ENCODE measurements around the gene TMEM170B.

TMEM170B gene

DNA sequence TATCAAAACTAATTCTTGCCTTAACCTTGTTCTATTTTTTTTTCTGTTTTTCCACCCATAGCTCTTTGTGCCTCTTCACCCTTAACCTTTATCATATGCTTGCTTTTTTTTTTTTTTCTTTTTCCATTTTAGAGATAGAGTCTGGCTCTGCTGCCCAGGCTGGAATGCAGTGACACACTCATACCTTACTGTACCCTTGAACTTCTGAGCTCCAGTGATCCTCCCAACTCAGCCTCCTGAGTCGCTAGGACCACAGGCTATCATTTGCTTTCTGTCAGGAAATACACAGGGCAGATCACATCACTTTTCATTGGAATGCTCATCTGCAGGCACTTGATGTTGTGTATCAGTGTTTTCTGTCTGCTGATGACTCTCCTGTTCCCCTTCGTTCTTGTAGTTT is 33.5 kb downstream of the TMEM170B start:
- peaks cover 6% of the 10 kb centered on the region for H3K4me1 ChIP-seq (ENCODE audit: low read length)
- no peak overlapping the region for H2AFZ ChIP-seq (ENCODE audit: low read depth, low read length)
- no peak overlapping the region for H3K4me3 ChIP-seq (ENCODE audit: low read length)
- TF ChIP-seq, protein P1, sequence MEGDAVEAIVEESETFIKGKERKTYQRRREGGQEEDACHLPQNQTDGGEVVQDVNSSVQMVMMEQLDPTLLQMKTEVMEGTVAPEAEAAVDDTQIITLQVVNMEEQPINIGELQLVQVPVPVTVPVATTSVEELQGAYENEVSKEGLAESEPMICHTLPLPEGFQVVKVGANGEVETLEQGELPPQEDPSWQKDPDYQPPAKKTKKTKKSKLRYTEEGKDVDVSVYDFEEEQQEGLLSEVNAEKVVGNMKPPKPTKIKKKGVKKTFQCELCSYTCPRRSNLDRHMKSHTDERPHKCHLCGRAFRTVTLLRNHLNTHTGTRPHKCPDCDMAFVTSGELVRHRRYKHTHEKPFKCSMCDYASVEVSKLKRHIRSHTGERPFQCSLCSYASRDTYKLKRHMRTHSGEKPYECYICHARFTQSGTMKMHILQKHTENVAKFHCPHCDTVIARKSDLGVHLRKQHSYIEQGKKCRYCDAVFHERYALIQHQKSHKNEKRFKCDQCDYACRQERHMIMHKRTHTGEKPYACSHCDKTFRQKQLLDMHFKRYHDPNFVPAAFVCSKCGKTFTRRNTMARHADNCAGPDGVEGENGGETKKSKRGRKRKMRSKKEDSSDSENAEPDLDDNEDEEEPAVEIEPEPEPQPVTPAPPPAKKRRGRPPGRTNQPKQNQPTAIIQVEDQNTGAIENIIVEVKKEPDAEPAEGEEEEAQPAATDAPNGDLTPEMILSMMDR (IDR thresholded peaks at IDR 0.05; ENCODE audit: low read depth, low read length), result no peak
- TF ChIP-seq EZH2phosphoT487 (IDR thresholded peaks at IDR 0.05; ENCODE audit: low read depth), result no peak
- no peak overlapping the region for H3K27ac ChIP-seq (ENCODE audit: low read length)
- H3K36me3 ChIP-seq (replicated peaks; ENCODE audit: low read depth, low read length), result peaks cover 11% of the 10 kb centered on the region
- no peaks in the 10 kb centered on the region for H3K9me3 ChIP-seq (ENCODE audit: insufficient read depth, low read length)
- H3K27me3 ChIP-seq (ENCODE audit: low read depth, low read length), result no peaks in the 10 kb centered on the region
- no peak overlapping the region for H3K9ac ChIP-seq (ENCODE audit: low read length)
- peaks cover 3% of the 10 kb centered on the region for H3K79me2 ChIP-seq (ENCODE audit: low read length)
- 0 out of 2 replicates have a peak, but pooled peaks cover 4% of the 10 kb centered on the region for H4K20me1 ChIP-seq (ENCODE audit: insufficient read depth, low read length)
- no peak overlapping the region for H3K4me2 ChIP-seq (ENCODE audit: low read length)

GRCh38 chr6:11575408-11576033 is 38.0 kb downstream of the TMEM170B start:
- Histone ChIP-seq H2AFZ (ENCODE audit: low read depth, low read length) (no peak overlapping the region), H3K79me2 (ENCODE audit: low read length) (no peaks in the 10 kb centered on the region), H4K20me1 (ENCODE audit: insufficient read depth, low read length) (no peaks in the 10 kb centered on the region), H3K4me3 (ENCODE audit: low read length) (peak overlapping the region; percentile 52), H3K27me3 (ENCODE audit: low read depth, low read length) (no peaks in the 10 kb centered on the region), H3K4me1 (ENCODE audit: low read length) (peaks cover 6% of the 10 kb centered on the region), H3K9ac (ENCODE audit: low read length) (0 out of 2 replicates have a peak overlapping the region, but pooled peaks have one; percentile 12), H3K4me2 (ENCODE audit: low read length) (peak overlapping the region; percentile 66), H3K9me3 (ENCODE audit: insufficient read depth, low read length) (no peaks in the 10 kb centered on the region), H3K27ac (ENCODE audit: low read length) (no peak overlapping the region), H3K36me3 (replicated peaks; ENCODE audit: low read depth, low read length) (peaks cover 12% of the 10 kb centered on the region)
- TF ChIP-seq EZH2phosphoT487 (IDR thresholded peaks at IDR 0.05; ENCODE audit: low read depth), result no peak
- TF ChIP-seq, protein P1 (IDR thresholded peaks at IDR 0.05; ENCODE audit: low read depth, low read length), result peak; percentile 82

DNA sequence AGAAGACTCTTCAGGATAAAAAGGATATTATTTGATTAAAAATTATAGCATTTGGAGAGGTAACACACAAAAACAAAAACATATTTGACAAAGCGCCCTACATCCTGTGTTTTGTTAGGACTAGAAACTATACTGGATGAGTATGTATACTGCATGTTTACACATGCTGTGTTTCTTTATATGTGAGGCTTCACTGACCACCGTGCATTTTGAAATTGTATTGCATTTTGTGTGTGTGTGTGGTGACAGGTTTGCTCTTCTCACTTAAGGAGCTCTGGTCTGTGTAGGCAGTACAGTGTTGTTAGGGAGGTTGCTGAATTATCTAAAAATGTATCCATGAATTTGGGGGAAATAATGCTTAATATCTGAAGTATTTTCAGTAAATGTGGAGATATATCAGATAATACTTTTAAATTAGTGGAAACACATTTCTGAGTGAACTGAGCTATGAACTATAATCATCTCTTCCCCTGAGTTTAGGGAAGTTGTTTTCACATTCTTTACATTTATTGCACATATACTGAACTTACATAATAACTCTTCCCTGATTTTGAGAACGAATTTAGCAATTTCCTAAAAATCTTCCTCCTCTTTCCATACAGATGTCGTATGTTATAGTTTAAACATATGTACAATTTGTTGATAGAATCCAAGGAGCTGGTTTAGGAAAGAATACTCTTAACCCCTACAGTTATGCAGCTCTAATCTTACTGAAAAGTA is 43.3 kb downstream of the TMEM170B start:
- Histone ChIP-seq H3K79me2 (ENCODE audit: low read length) (no peaks in the 10 kb centered on the region), H3K4me3 (ENCODE audit: low read length) (no peak overlapping the region), H4K20me1 (ENCODE audit: insufficient read depth, low read length) (no peaks in the 10 kb centered on the region), H3K9me3 (ENCODE audit: insufficient read depth, low read length) (no peaks in the 10 kb centered on the region), H3K36me3 (replicated peaks; ENCODE audit: low read depth, low read length) (peaks cover 9% of the 10 kb centered on the region), H3K4me1 (ENCODE audit: low read length) (no peaks in the 10 kb centered on the region), H2AFZ (ENCODE audit: low read depth, low read length) (no peak overlapping the region), H3K9ac (ENCODE audit: low read length) (no peak overlapping the region), H3K27ac (ENCODE audit: low read length) (no peak overlapping the region), H3K27me3 (ENCODE audit: low read depth, low read length) (no peaks in the 10 kb centered on the region), H3K4me2 (ENCODE audit: low read length) (no peak overlapping the region)
- TF ChIP-seq, protein P1 (IDR thresholded peaks at IDR 0.05; ENCODE audit: low read depth, low read length), result no peak
- TF ChIP-seq EZH2phosphoT487 (IDR thresholded peaks at IDR 0.05; ENCODE audit: low read depth), result no peak

- Histone ChIP-seq H2AFZ (ENCODE audit: low read depth, low read length) (no peak overlapping the region), H3K79me2 (ENCODE audit: low read length) (no peaks in the 10 kb centered on the region), H3K27me3 (ENCODE audit: low read depth, low read length) (no peaks in the 10 kb centered on the region), H3K4me1 (ENCODE audit: low read length) (no peaks in the 10 kb centered on the region), H3K9me3 (ENCODE audit: insufficient read depth, low read length) (no peaks in the 10 kb centered on the region), H3K36me3 (replicated peaks; ENCODE audit: low read depth, low read length) (no peaks in the 10 kb centered on the region), H3K27ac (ENCODE audit: low read length) (no peak overlapping the region), H4K20me1 (ENCODE audit: insufficient read depth, low read length) (no peaks in the 10 kb centered on the region), H3K9ac (ENCODE audit: low read length) (no peak overlapping the region), H3K4me2 (ENCODE audit: low read length) (no peak overlapping the region), H3K4me3 (ENCODE audit: low read length) (no peak overlapping the region)
- TF ChIP-seq, protein P1 (IDR thresholded peaks at IDR 0.05; ENCODE audit: low read depth, low read length), result no peak
- no peak for TF ChIP-seq EZH2phosphoT487 (IDR thresholded peaks at IDR 0.05; ENCODE audit: low read depth)
Observed at GRCh38 chr6:11584244-11584643, 46.7 kb downstream of the TMEM170B start.

Measured in OCI-LY3 (cell line).